NT2/D1 (cell line): Measurements from ENCODE around the gene GRXCR1.

Source experiments
- YY1 ChIP-seq: IDR thresholded peaks from 2 replicates; pipeline ENCODE4 v1.6.1; 2011; ENCODE audit not compliant: insufficient read length, insufficient read depth
- ZNF274 ChIP-seq: IDR thresholded peaks from 2 replicates; pipeline ENCODE4 v1.6.1; 2011; ENCODE audit warnings: mild to moderate bottlenecking, low read depth, low read length

GRCh38 chr4:42843694-42844093 lies 48.8 kb upstream of the GRXCR1 start:
- TF ChIP-seq ZNF274 (no peak), YY1 (no peak)
